ENCODE data around the gene PRXL2C. TPM values are rescaled to one million over a fixed set of nuclear protein-coding genes. Genes with fewer than 3 reads are reported as not detected.

Gene PRXL2C
- total and polyA plus RNA-seq, 2 of the 13 experiments (the other 11 are each of a cell fraction or from before 2014, with no cell fraction given), result 11.0 to 13.2 TPM

GRCh38 chr9:96605328-96605727 is 49.8 kb downstream of the PRXL2C start:
- Histone ChIP-seq H4K20me1 (ENCODE audit: insufficient read depth, low read length) (peaks cover 16% of the 10 kb centered on the region), H2AFZ (ENCODE audit: low read length) (no peak overlapping the region), H3K4me2 (ENCODE audit: low read depth, low read length) (no peak overlapping the region), H3K9me3 (ENCODE audit: low read length) (no peaks in the 10 kb centered on the region), H3K27ac (ENCODE audit: extremely low read length, insufficient read depth, low read length) (no peak overlapping the region), H3K79me2 (ENCODE audit: insufficient read depth, low read length) (peaks cover 72% of the 10 kb centered on the region), H3K9ac (ENCODE audit: insufficient read depth, low read depth, low read length) (no peak overlapping the region), H3K4me1 (ENCODE audit: insufficient read depth, low read length) (peaks cover 13% of the 10 kb centered on the region; the same call in 1 of the 2 replicates), H3K4me3 (replicated peaks in 1 of 3; ENCODE audit: insufficient read depth in 1 of 3, low read depth in 2 of 3, low read length in 3 of 3) (no peak overlapping the region), H3K27me3 (ENCODE audit: control insufficient read depth in 1 of 2, insufficient read depth in 2 of 2, low read length in 2 of 2) (no peaks in the 10 kb centered on the region), H3K36me3 (replicated peaks in 1 of 2; ENCODE audit: control insufficient read depth in 1 of 2, insufficient read depth in 2 of 2, low read length in 2 of 2) (no peaks in the 10 kb centered on the region)
- BruUV-seq (replicated peaks), result no TSS peak
- in situ Hi-C loops (cut with HindIII; ENCODE audit: extremely low pct_ligation_motif_present, low pct_unique_long_range_greater_than_20kb) (no loop called here), intact Hi-C loops (cut with micrococcal nuclease; ENCODE audit: unreplicated experiment) (no loop called here)
- no peak for ATAC-seq
- POLR2A ChIA-PET, result no interaction called here
- FAIRE-seq, result no peak
- 100% methylated on average over 3 of the region's 3 CpGs for WGBS (ENCODE audit: low lambda C conversion rate)
- DNase-seq (ENCODE audit: low spot score), result no peak
- CTCF ChIA-PET (ENCODE audit: low intra/inter-chr PET ratio, low total read pairs), result no interaction called here
- TF ChIP-seq WIZ (CRISPR knock-in tag; IDR thresholded peaks at IDR 0.05) (no peak), PHF21A (CRISPR knock-in tag; IDR thresholded peaks at IDR 0.05) (no peak), HOXA9 (CRISPR knock-in tag; IDR thresholded peaks at IDR 0.05; ENCODE audit: borderline replicate concordance) (no peak), SETDB1 (CRISPR knock-in tag; IDR thresholded peaks at IDR 0.05; ENCODE audit: borderline replicate concordance) (no peak), PHB2 (IDR thresholded peaks at IDR 0.05; ENCODE audit: partially characterized antibody) (no peak), TRIM24 (CRISPR knock-in tag; IDR thresholded peaks at IDR 0.05) (no peak), ELF4 (CRISPR knock-in tag; IDR thresholded peaks at IDR 0.05; ENCODE audit: borderline replicate concordance) (no peak), FOXJ3 (CRISPR knock-in tag; IDR thresholded peaks at IDR 0.05; ENCODE audit: borderline replicate concordance) (no peak), ZBTB3 (CRISPR knock-in tag; IDR thresholded peaks at IDR 0.05; ENCODE audit: borderline replicate concordance, low read depth) (no peak), KMT2B (CRISPR knock-in tag; IDR thresholded peaks at IDR 0.05) (no peak), ZNF318 (CRISPR knock-in tag; IDR thresholded peaks at IDR 0.05) (no peak), TCF12 (IDR thresholded peaks at IDR 0.05) (no peak), TCF12 (CRISPR knock-in tag; IDR thresholded peaks at IDR 0.05) (no peak), CBX5 (CRISPR knock-in tag; IDR thresholded peaks at IDR 0.05; ENCODE audit: borderline replicate concordance) (no peak)
